ENCODE results near the gene CLIC1. TPM values are rescaled to one million over a fixed set of nuclear protein-coding genes. Genes with fewer than 3 reads are reported as not detected.

The CLIC1 gene
- total RNA-seq, 2 experiments from 2014 or later = 61.2 to 61.5 TPM

DNA sequence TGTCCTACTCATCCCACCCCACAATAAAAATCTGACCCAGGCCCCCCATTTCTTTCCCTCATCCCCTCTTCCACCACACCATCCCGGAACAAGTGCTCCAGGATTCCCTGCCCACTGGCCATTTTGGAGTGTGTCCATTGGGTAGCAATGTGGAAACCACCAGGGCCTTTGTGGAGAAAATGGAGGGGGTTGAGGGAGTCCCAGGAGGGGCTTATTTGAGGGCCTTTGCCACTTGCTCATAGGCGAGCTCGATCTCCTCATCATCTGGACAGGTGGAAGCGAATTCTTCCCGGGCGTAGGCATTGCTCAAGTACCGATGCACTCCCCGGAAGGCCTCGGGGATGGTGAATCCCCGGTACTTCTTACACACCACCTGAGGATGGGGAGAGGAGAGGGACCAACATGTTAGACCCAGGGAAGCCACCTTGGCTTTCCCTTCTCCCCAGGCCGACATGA is 5.7 kb downstream of the CLIC1 start:
- POLR2A ChIA-PET = interaction anchor here (0.6 to 2.4 kb wide), 9 partner anchors 8 to 97 kb away, joined by 3 to 21 read pairs (median 7); partner anchors contain the start of genes HSPA1A, HSPA1B, HSPA1L and MSH5
- no peaks in the 10 kb centered on the region for H3K9me3 ChIP-seq (ENCODE audit: control insufficient read depth in 1 of 2, insufficient read depth in 1 of 2, low read length in 2 of 2)
- no peak for ATAC-seq (ENCODE audit: poor library complexity)
- no peak for DNase-seq
- Mint-ChIP-seq H3K27ac (peak overlapping the region; percentile 61), H3K27me3 (no peaks in the 10 kb centered on the region), H3K4me1 (ENCODE audit: low read depth) (peaks cover 76% of the 10 kb centered on the region), H3K36me3 (ENCODE audit: low read depth) (peaks cover 64% of the 10 kb centered on the region), H3K9me3 (no peaks in the 10 kb centered on the region), H3K4me3 (peak overlapping the region; percentile 98)
- no peak overlapping the region for H3K4me3 ChIP-seq (ENCODE audit: low read length)
- peaks cover 39% of the 10 kb centered on the region for H3K36me3 ChIP-seq (ENCODE audit: insufficient read depth, low read length)
- peaks cover 73% of the 10 kb centered on the region for H3K4me1 ChIP-seq (ENCODE audit: insufficient read depth, low read length)
- intact Hi-C loops (cut with DNase I, micrococcal nuclease) = loop anchor here in 1 of 2 experiments (2.0 kb wide), 2 partner anchors 26 to 64 kb away; partner anchors contain the start of gene VARS1
- CTCF ChIA-PET = interaction anchor here (1.3 to 5.8 kb wide), 5 partner anchors 8 to 133 kb away, joined by 3 to 41 read pairs (median 7); partner anchors contain the start of genes HSPA1B and MSH5
- TF ChIP-seq, protein P1, sequence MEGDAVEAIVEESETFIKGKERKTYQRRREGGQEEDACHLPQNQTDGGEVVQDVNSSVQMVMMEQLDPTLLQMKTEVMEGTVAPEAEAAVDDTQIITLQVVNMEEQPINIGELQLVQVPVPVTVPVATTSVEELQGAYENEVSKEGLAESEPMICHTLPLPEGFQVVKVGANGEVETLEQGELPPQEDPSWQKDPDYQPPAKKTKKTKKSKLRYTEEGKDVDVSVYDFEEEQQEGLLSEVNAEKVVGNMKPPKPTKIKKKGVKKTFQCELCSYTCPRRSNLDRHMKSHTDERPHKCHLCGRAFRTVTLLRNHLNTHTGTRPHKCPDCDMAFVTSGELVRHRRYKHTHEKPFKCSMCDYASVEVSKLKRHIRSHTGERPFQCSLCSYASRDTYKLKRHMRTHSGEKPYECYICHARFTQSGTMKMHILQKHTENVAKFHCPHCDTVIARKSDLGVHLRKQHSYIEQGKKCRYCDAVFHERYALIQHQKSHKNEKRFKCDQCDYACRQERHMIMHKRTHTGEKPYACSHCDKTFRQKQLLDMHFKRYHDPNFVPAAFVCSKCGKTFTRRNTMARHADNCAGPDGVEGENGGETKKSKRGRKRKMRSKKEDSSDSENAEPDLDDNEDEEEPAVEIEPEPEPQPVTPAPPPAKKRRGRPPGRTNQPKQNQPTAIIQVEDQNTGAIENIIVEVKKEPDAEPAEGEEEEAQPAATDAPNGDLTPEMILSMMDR (IDR thresholded peaks at IDR 0.05) = no peak
- peak overlapping the region in 1 of 2 donors; percentile 68 for H3K27ac ChIP-seq (ENCODE audit: low read depth in 1 of 2, low read length in 2 of 2)
- no peaks in the 10 kb centered on the region for H3K27me3 ChIP-seq (ENCODE audit: control insufficient read depth in 1 of 2, insufficient read depth in 2 of 2, low read length in 2 of 2)

DNA sequence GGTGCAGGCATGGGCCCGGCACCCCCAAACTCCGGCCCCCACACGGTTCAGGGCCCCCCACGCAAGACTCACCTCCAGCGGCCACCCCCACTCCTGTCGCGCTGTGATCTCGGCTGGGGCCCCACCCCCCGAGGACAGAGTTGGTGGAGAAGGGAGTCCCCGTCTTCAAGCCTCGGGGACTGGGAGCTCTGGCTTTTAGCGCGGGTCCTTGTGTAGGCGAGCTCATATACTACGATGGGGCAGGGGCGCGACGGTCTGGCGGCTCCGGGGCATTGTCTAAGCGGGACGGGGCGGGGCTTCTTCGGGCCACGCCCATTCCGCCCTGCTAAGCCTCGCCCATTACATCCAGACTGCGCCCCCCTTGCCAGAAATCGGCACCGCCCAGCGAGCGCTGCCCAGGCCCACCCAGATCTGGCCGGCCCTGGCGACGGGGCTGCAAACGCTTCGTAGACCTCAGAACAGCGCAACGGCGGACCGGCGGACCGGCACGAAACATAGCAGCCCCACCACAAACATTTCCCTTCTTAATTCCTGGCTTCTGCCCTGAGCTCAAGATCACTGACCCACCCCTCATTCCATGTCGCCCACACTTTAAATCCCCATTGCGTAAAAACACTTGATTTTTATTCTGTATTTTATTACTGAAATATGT is 6.2 kb downstream of the CLIC1 start:
- peaks cover 39% of the 10 kb centered on the region for H3K36me3 ChIP-seq (ENCODE audit: insufficient read depth, low read length)
- H3K27me3 ChIP-seq (ENCODE audit: control insufficient read depth in 1 of 2, insufficient read depth in 2 of 2, low read length in 2 of 2) = no peaks in the 10 kb centered on the region
- Mint-ChIP-seq H3K27ac (peak overlapping the region; percentile 61), H3K9me3 (no peaks in the 10 kb centered on the region), H3K4me3 (peak overlapping the region; percentile 98), H3K4me1 (ENCODE audit: low read depth) (peaks cover 73% of the 10 kb centered on the region), H3K36me3 (ENCODE audit: low read depth) (peaks cover 59% of the 10 kb centered on the region), H3K27me3 (no peaks in the 10 kb centered on the region)
- H3K4me1 ChIP-seq (ENCODE audit: insufficient read depth, low read length) = peaks cover 71% of the 10 kb centered on the region
- ChIA-PET POLR2A (interaction anchor here (0.6 to 2.4 kb wide), 18 partner anchors 9 to 107 kb away, joined by 3 to 21 read pairs (median 6); partner anchors contain the start of genes ABHD16A, BAG6, C6orf47 and HSPA1A), CTCF (interaction anchor here (0.6 to 5.8 kb wide), 17 partner anchors 9 to 136 kb away, joined by 3 to 41 read pairs (median 4); partner anchors contain the start of genes ABHD16A, HSPA1A, HSPA1B and HSPA1L)
- DNase-seq (peak in 13 of 14 experiments; percentile 42 to 84 (median 56)), ATAC-seq (ENCODE audit: poor library complexity) (peak; percentile 55)
- no peaks in the 10 kb centered on the region for H3K9me3 ChIP-seq (ENCODE audit: control insufficient read depth in 1 of 2, insufficient read depth in 1 of 2, low read length in 2 of 2)
- H3K27ac ChIP-seq (ENCODE audit: low read depth in 1 of 2, low read length in 2 of 2) = peak overlapping the region; percentile 45 to 68
- intact Hi-C loops (cut with DNase I, micrococcal nuclease) = loop anchor here (1.0 to 2.0 kb wide), 9 partner anchors 8 to 104 kb away; partner anchors contain the start of genes LY6G5C (in 1 of the 2) and VARS1 (in 1 of the 2)
- TF ChIP-seq, protein P1 (IDR thresholded peaks at IDR 0.05) = no peak
- peak overlapping the region; percentile 77 for H3K4me3 ChIP-seq (ENCODE audit: low read length)

DNA sequence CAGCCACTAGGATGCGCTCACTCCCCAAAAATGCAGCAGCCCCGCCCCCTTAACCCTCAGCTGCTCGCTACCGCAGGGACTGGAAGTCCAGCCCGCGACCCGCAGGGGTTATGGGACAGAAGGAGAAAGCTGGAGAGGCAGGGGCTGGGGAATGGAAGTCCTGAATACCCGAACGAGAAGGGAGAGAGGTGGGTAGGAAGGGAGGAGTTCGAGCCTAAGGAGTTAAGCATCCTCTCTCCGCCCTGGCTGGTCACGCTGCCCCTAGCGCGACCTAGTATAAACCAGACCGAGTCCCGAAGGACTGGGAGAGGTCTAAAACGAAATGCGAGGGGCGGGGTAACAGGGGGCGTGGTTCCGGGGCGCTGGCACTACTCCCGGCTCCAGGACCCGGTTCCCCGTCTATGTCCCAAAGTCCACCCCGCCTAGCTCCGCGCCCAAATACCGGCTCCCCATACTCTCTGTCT is 6.8 kb downstream of the CLIC1 start:
- H3K36me3 ChIP-seq (ENCODE audit: insufficient read depth, low read length) = peaks cover 39% of the 10 kb centered on the region
- TF ChIP-seq, protein P1 (IDR thresholded peaks at IDR 0.05) = peak; percentile 89

More for the DNA sequence above, 6.8 kb downstream of the CLIC1 start:
- peak overlapping the region; percentile 45 to 68 for H3K27ac ChIP-seq (ENCODE audit: low read depth in 1 of 2, low read length in 2 of 2)
- POLR2A ChIA-PET = interaction anchor here (0.6 to 2.4 kb wide), 17 partner anchors 9 to 107 kb away, joined by 3 to 21 read pairs (median 7); partner anchors contain the start of genes ABHD16A, BAG6, C6orf47 and HSPA1A
- H3K27me3 ChIP-seq (ENCODE audit: control insufficient read depth in 1 of 2, insufficient read depth in 2 of 2, low read length in 2 of 2) = no peaks in the 10 kb centered on the region
- Mint-ChIP-seq H3K4me3 (peak overlapping the region; percentile 98), H3K27me3 (no peaks in the 10 kb centered on the region), H3K9me3 (no peaks in the 10 kb centered on the region), H3K27ac (peak overlapping the region; percentile 61), H3K36me3 (ENCODE audit: low read depth) (peaks cover 53% of the 10 kb centered on the region), H3K4me1 (ENCODE audit: low read depth) (peaks cover 67% of the 10 kb centered on the region)
- CTCF ChIA-PET = interaction anchor here (0.6 to 5.8 kb wide), 16 partner anchors 9 to 137 kb away, joined by 3 to 41 read pairs (median 5); partner anchors contain the start of genes ABHD16A, HSPA1A, HSPA1B and HSPA1L
- ATAC-seq (ENCODE audit: poor library complexity) = peak; percentile 76
- H3K4me3 ChIP-seq (ENCODE audit: low read length) = peak overlapping the region; percentile 77
- intact Hi-C loops (cut with DNase I, micrococcal nuclease) = loop anchor here (1.0 to 2.0 kb wide), 7 partner anchors 9 to 105 kb away; partner anchors contain the start of gene LY6G5C (in 1 of the 2)
- no peaks in the 10 kb centered on the region for H3K9me3 ChIP-seq (ENCODE audit: control insufficient read depth in 1 of 2, insufficient read depth in 1 of 2, low read length in 2 of 2)
- H3K4me1 ChIP-seq (ENCODE audit: insufficient read depth, low read length) = peaks cover 66% of the 10 kb centered on the region
- peak; percentile 69 to 90 (median 77) for DNase-seq

Measured in CD4-positive, alpha-beta T cell (primary cell).